IMR-90 (cell line): Measurements from ENCODE around the gene CELSR1. TPM values are rescaled to one million over a fixed set of nuclear protein-coding genes. Genes with fewer than 3 reads are reported as not detected.

Experiments
- ATAC-seq: fragments of 200-7000 bp; cut with Tn5 transposase; 2 replicates; pipeline ENCODE4 v1.9.1; 2020; ENCODE audit warnings: low read depth, mild to moderate bottlenecking, moderate library complexity
- BruUV-seq: library from RNA; stranded (reverse); fragments of 400-500 nt; replicated peaks from 2 replicates; lab custom pipeline; 2021; lab: Mats Ljungman, UMichigan
- CTCF ChIA-PET: fragments of 300-600 bp; formaldehyde crosslinking; extraction: SDS; loops from one replicate; lab custom pipeline; 2021; ENCODE audit warnings: antibody characterized with exemption; lab: Yijun Ruan, JAX
- POLR2A ChIA-PET: fragments of 300-600 bp; sonication (Branson Sonifier 250); formaldehyde crosslinking; loops from one replicate; lab custom pipeline; 2022; ENCODE audit warnings: antibody characterized with exemption; ENCODE audit not compliant: unreplicated experiment; lab: Charles Lee
- DNase-seq: peaks from one replicate; pipeline ENCODE4 v3.0.0; 2013
- H2AFZ ChIP-seq: replicated peaks from 2 replicates; pipeline ENCODE3; 2013; ENCODE audit warnings: low read length, mild to moderate bottlenecking; ENCODE audit not compliant: poor library complexity
- H2AK5ac ChIP-seq: 2 replicates; pipeline ENCODE4 v1.6.1; 2013; ENCODE audit warnings: low read depth, low read length, inconsistent platforms
- H2AK9ac ChIP-seq: replicated peaks from 2 replicates; pipeline ENCODE3; 2013; ENCODE audit warnings: mild to moderate bottlenecking, low read depth, low read length, moderate library complexity; ENCODE audit not compliant: poor library complexity
- H2BK120ac ChIP-seq: 2 replicates; pipeline ENCODE4 v1.6.1; 2013; ENCODE audit warnings: low read depth, low read length, inconsistent platforms
- H2BK15ac ChIP-seq: 3 replicates; pipeline ENCODE4 v1.6.1; 2013; ENCODE audit warnings: low read depth, low read length, inconsistent platforms
- H2BK20ac ChIP-seq: 2 replicates; pipeline ENCODE4 v1.6.1; 2013; ENCODE audit warnings: low read depth, mild to moderate bottlenecking, inconsistent platforms, low read length, moderate library complexity
- H2BK5ac ChIP-seq: 2 replicates; pipeline ENCODE4 v1.6.1; 2013; ENCODE audit warnings: mild to moderate bottlenecking, low read depth, low read length, inconsistent platforms; ENCODE audit not compliant: poor library complexity, severe bottlenecking
- H3K14ac ChIP-seq: replicated peaks from 2 replicates; pipeline ENCODE4 v1.6.1; 2013; ENCODE audit warnings: low read depth, low read length, inconsistent platforms
- H3K18ac ChIP-seq: 2 replicates; pipeline ENCODE4 v1.6.1; 2013; ENCODE audit warnings: low read depth, low read length, control low read depth
- H3K23ac ChIP-seq: 2 replicates; pipeline ENCODE4 v1.6.1; 2013; ENCODE audit warnings: low read depth, low read length, inconsistent platforms
- H3K27ac ChIP-seq: 2 replicates; pipeline ENCODE4 v1.5.1; 2013; ENCODE audit warnings: mild to moderate bottlenecking, control low read depth, low read length; ENCODE audit not compliant: insufficient read depth
- H3K27me3 ChIP-seq: 2 replicates; pipeline ENCODE4 v1.6.1; 2013; ENCODE audit warnings: low read length; ENCODE audit not compliant: control insufficient read depth, insufficient read depth
- H3K36me3 ChIP-seq: 2 replicates; pipeline ENCODE4 v1.6.1; 2013; ENCODE audit warnings: low read length, mixed read lengths; ENCODE audit not compliant: control insufficient read depth, insufficient read depth
- H3K4ac ChIP-seq: 2 replicates; pipeline ENCODE4 v1.6.1; 2013; ENCODE audit warnings: low read depth, low read length, inconsistent platforms
- H3K4me1 ChIP-seq: 2 replicates; pipeline ENCODE4 v1.6.1; 2013; ENCODE audit warnings: low read length, mixed read lengths; ENCODE audit not compliant: control insufficient read depth, insufficient read depth
- H3K4me2 ChIP-seq: 2 replicates; pipeline ENCODE4 v1.6.1; 2013; ENCODE audit warnings: low read depth, mild to moderate bottlenecking, control low read depth, low read length, moderate library complexity
- H3K4me3 ChIP-seq: 2 replicates; pipeline ENCODE4 v1.5.1; 2013; ENCODE audit warnings: low read depth, mild to moderate bottlenecking, control low read depth, low read length, moderate library complexity; ENCODE audit not compliant: insufficient read depth
- H3K56ac ChIP-seq: 2 replicates; pipeline ENCODE4 v1.6.1; 2013; ENCODE audit warnings: low read length, inconsistent platforms; ENCODE audit not compliant: insufficient read depth; ENCODE audit errors: extremely low read depth
- H3K79me1 ChIP-seq, 2 experiments: 2 replicates each; pipeline ENCODE4 v1.6.1; 2013; ENCODE audit warnings: low read length in 2 of 2, inconsistent platforms in 1 of 2, low read depth in 1 of 2
- H3K9ac ChIP-seq: 2 replicates; pipeline ENCODE4 v1.6.1; 2013; ENCODE audit warnings: low read depth, low read length, control low read depth
- H3K9me1 ChIP-seq: 2 replicates; pipeline ENCODE4 v1.6.1; 2013; ENCODE audit warnings: low read length, inconsistent platforms; ENCODE audit not compliant: insufficient read depth
- H3K9me3 ChIP-seq: 2 replicates; pipeline ENCODE4 v1.6.1; 2013; ENCODE audit warnings: low read length; ENCODE audit not compliant: control insufficient read depth, insufficient read depth
- H4K20me1 ChIP-seq: 2 replicates; pipeline ENCODE4 v1.6.1; 2013; ENCODE audit warnings: low read length, inconsistent platforms; ENCODE audit not compliant: insufficient read depth
- H4K5ac ChIP-seq: 2 replicates; pipeline ENCODE4 v1.6.1; 2013; ENCODE audit warnings: mild to moderate bottlenecking, low read depth, low read length, control low read depth
- H4K8ac ChIP-seq, 2 experiments: 2 replicates each; pipeline ENCODE4 v1.6.1; 2013; ENCODE audit warnings: low read depth in 2 of 2, low read length in 2 of 2, control low read depth in 1 of 2, inconsistent platforms in 1 of 2
- H4K91ac ChIP-seq: 2 replicates; pipeline ENCODE4 v1.6.1; 2013; ENCODE audit warnings: low read depth, low read length, inconsistent platforms; ENCODE audit not compliant: insufficient read depth
- BHLHE40 ChIP-seq: fragments of 150-350 bp; IDR thresholded peaks from 2 replicates; pipeline ENCODE4 v1.6.1; 2016; ENCODE audit warnings: mild to moderate bottlenecking, low read depth, low read length
- CEBPB ChIP-seq: IDR thresholded peaks from 2 replicates; pipeline ENCODE4 v1.6.1; 2012; ENCODE audit warnings: low read depth, low read length, improper control_type of control experiment
- CHD1 ChIP-seq: IDR thresholded peaks from 2 replicates; pipeline ENCODE4 v1.6.1; 2012; ENCODE audit warnings: low read depth, low read length, improper control_type of control experiment
- MAFK ChIP-seq: IDR thresholded peaks from 2 replicates; pipeline ENCODE4 v1.6.1; 2012; ENCODE audit warnings: low read depth, low read length, improper control_type of control experiment
- MAZ ChIP-seq: IDR thresholded peaks from 2 replicates; pipeline ENCODE4 v1.6.1; 2012; ENCODE audit warnings: low read depth, mild to moderate bottlenecking, low read length, improper control_type of control experiment, moderate library complexity, borderline replicate concordance
- MXI1 ChIP-seq: IDR thresholded peaks from 2 replicates; pipeline ENCODE4 v1.6.1; 2012; ENCODE audit warnings: low read depth, mild to moderate bottlenecking, low read length, moderate library complexity, borderline replicate concordance
- NFE2L2 ChIP-seq: fragments of 150-350 bp; IDR thresholded peaks from 2 replicates; pipeline ENCODE4 v1.6.1; 2016; ENCODE audit warnings: low read depth, mild to moderate bottlenecking, low read length
- POLR2A ChIP-seq: IDR thresholded peaks from 2 replicates; pipeline ENCODE4 v1.6.1; 2012; ENCODE audit warnings: mild to moderate bottlenecking, low read depth, low read length
- RAD21 ChIP-seq: IDR thresholded peaks from 2 replicates; pipeline ENCODE4 v1.6.1; 2012; ENCODE audit warnings: low read length, improper control_type of control experiment
- RCOR1 ChIP-seq: IDR thresholded peaks from 2 replicates; pipeline ENCODE4 v1.6.1; 2012; ENCODE audit warnings: mild to moderate bottlenecking, low read length, improper control_type of control experiment; ENCODE audit not compliant: insufficient replicate concordance
- RFX5 ChIP-seq: IDR thresholded peaks from 2 replicates; pipeline ENCODE4 v1.8.0; 2012; ENCODE audit warnings: low read depth, mild to moderate bottlenecking, low read length, moderate library complexity
- SMC3 ChIP-seq: fragments of 150-350 bp; IDR thresholded peaks from 2 replicates; pipeline ENCODE4 v1.6.1; 2016; ENCODE audit warnings: low read depth, mild to moderate bottlenecking, antibody characterized with exemption, low read length, moderate library complexity
- WGBS, 2 experiments: methylation state at CpG; one replicate each; pipeline versions ENCODE4 v1.1.5 to v1.1.7; 2013; ENCODE audit warnings: missing lambda C conversion rate in 2 of 2; ENCODE audit not compliant: insufficient read length in 1 of 2; ENCODE audit errors: extremely low coverage in 2 of 2; 5-methylcytosine and 5-hydroxymethylcytosine counted together
- dilution Hi-C: fragments of 300-500 bp; cut with HindIII; formaldehyde crosslinking; loops from one replicate; pipeline ENCODE4 v1.14.3; 2018; ENCODE audit warnings: low sequenced_read_pairs; ENCODE audit not compliant: unreplicated experiment
- in situ Hi-C: fragments of 300-500 bp; cut with MboI; formaldehyde crosslinking; loops from 3 replicates; pipeline ENCODE4 v1.14.3; 2019; ENCODE audit warnings: low sequenced_read_pairs, inconsistent platforms, mixed read lengths
- intact Hi-C: fragments of 100-400 bp; cut with micrococcal nuclease; formaldehyde crosslinking; loops from 2 replicates; pipeline ENCODE4 v1.10.0; 2022
- polyA plus RNA-seq, 3 experiments: library from polyadenylated mRNA; depleted of rRNA; stranded (reverse); fragments of >200 nt; gene quantifications; 2 replicates each; pipeline ENCODE4 v1.2.3, GENCODE V29; 2012; ENCODE audit warnings: low replicate concordance in 1 of 3
- total RNA-seq: library from RNA; depleted of rRNA; stranded (reverse); fragments of >200 nt; gene quantifications from 2 replicates; pipeline ENCODE4 v1.2.3, GENCODE V29; 2012
- TF ChIP-seq, protein P1 (sequence below): conservative IDR thresholded peaks from 2 replicates; pipeline ENCODE4 v1.5.1; 2012; ENCODE audit warnings: mild to moderate bottlenecking, low read depth, low read length, improper control_type of control experiment
- TF ChIP-seq, protein P2 (sequence below): fragments of 150-350 bp; IDR thresholded peaks from 2 replicates; pipeline ENCODE4 v1.6.1; 2017; ENCODE audit warnings: mild to moderate bottlenecking, antibody characterized with exemption, low read length, low read depth

Gene CELSR1
- total and polyA plus RNA-seq, 2 of the 4 experiments (the other 2 are of a cell fraction), result 0.36 to 0.82 TPM

- no peak overlapping the region for H4K5ac ChIP-seq
- no peak overlapping the region for H2BK5ac ChIP-seq
- no peak overlapping the region for H3K23ac ChIP-seq
- no peak overlapping the region for H2BK15ac ChIP-seq
- H3K14ac ChIP-seq, result no peak overlapping the region
- no peak overlapping the region for H3K4ac ChIP-seq
- ATAC-seq (no peak), DNase-seq (no peak)
- no peak overlapping the region for H2BK120ac ChIP-seq
- dilution Hi-C loops, result no loop called here
- peak overlapping the region; percentile 23 for H2AFZ ChIP-seq
- H3K4me3 ChIP-seq, result no peak overlapping the region
- intact Hi-C loops, result no loop called here
- no peak overlapping the region for H3K9ac ChIP-seq
- no peak overlapping the region for H3K27ac ChIP-seq
- H3K9me1 ChIP-seq, result no peaks in the 10 kb centered on the region
- no peaks in the 10 kb centered on the region for H3K36me3 ChIP-seq
- ChIA-PET CTCF (no interaction called here), POLR2A (no interaction called here)
- WGBS, 2 experiments, result 78% methylated on average over 10 of the region's 17 CpGs; no CpG with 5 or more reads in 1 of the 2 experiments
- H2BK20ac ChIP-seq, result no peak overlapping the region
- in situ Hi-C loops, result loop anchor here (10.0 kb wide), 1 partner anchor 1925 kb away; no protein-coding TSS in a partner anchor
- no peak overlapping the region for H4K8ac ChIP-seq
- H2AK9ac ChIP-seq, result no peak overlapping the region
- H3K79me1 ChIP-seq, result no peaks in the 10 kb centered on the region
- H3K4me1 ChIP-seq, result no peaks in the 10 kb centered on the region
- H3K18ac ChIP-seq, result no peak overlapping the region
- no peak for TF ChIP-seq RFX5
- TF ChIP-seq, protein P1, sequence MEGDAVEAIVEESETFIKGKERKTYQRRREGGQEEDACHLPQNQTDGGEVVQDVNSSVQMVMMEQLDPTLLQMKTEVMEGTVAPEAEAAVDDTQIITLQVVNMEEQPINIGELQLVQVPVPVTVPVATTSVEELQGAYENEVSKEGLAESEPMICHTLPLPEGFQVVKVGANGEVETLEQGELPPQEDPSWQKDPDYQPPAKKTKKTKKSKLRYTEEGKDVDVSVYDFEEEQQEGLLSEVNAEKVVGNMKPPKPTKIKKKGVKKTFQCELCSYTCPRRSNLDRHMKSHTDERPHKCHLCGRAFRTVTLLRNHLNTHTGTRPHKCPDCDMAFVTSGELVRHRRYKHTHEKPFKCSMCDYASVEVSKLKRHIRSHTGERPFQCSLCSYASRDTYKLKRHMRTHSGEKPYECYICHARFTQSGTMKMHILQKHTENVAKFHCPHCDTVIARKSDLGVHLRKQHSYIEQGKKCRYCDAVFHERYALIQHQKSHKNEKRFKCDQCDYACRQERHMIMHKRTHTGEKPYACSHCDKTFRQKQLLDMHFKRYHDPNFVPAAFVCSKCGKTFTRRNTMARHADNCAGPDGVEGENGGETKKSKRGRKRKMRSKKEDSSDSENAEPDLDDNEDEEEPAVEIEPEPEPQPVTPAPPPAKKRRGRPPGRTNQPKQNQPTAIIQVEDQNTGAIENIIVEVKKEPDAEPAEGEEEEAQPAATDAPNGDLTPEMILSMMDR, result no peak
- no peak for TF ChIP-seq MAFK
- TF ChIP-seq CHD1, result no peak
- no peak for TF ChIP-seq CEBPB
- TF ChIP-seq BHLHE40, result no peak
- TF ChIP-seq MAZ, result no peak
- no peak for TF ChIP-seq MXI1
- TF ChIP-seq RAD21, result no peak
- TF ChIP-seq, protein P2, sequence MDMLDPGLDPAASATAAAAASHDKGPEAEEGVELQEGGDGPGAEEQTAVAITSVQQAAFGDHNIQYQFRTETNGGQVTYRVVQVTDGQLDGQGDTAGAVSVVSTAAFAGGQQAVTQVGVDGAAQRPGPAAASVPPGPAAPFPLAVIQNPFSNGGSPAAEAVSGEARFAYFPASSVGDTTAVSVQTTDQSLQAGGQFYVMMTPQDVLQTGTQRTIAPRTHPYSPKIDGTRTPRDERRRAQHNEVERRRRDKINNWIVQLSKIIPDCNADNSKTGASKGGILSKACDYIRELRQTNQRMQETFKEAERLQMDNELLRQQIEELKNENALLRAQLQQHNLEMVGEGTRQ, result no peak
- TF ChIP-seq NFE2L2, result no peak
- TF ChIP-seq RCOR1, result no peak
- no peak for TF ChIP-seq POLR2A
- no peak for TF ChIP-seq SMC3
- no peaks in the 10 kb centered on the region for H4K20me1 ChIP-seq
- no peak overlapping the region for H3K4me2 ChIP-seq
- H3K27me3 ChIP-seq, result peaks cover 3% of the 10 kb centered on the region; the same call in 1 of the 2 replicates
- H4K91ac ChIP-seq, result no peak overlapping the region
- H3K9me3 ChIP-seq, result peaks cover 17% of the 10 kb centered on the region
- BruUV-seq, result no TSS peak
- no peak overlapping the region for H3K56ac ChIP-seq
- H2AK5ac ChIP-seq, result no peak overlapping the region
Observed at GRCh38 chr22:46569848-46570695, 32.7 kb upstream of the CELSR1 start.
